Stimulated activated CD4-positive, alpha-beta T cell treated with anti-CD3 and anti-CD28 coated beads, TNF-alpha, amount 100 ng/mL, for 1 hour (primary cell): ENCODE data around the gene TTC27.
"Not testable (repeated sequence)": the region's sequence is repeated elsewhere in the genome, so short reads cannot be mapped to it uniquely, and the experiment has no call there.

Experiments used
- DNase-seq, 3 donors: peaks; one replicate each; pipeline ENCODE4 v3.0.0-alpha.2; 2020; ENCODE audit warnings: low read depth in 3 of 3, low spot score in 1 of 3

TTC27 gene

DNA sequence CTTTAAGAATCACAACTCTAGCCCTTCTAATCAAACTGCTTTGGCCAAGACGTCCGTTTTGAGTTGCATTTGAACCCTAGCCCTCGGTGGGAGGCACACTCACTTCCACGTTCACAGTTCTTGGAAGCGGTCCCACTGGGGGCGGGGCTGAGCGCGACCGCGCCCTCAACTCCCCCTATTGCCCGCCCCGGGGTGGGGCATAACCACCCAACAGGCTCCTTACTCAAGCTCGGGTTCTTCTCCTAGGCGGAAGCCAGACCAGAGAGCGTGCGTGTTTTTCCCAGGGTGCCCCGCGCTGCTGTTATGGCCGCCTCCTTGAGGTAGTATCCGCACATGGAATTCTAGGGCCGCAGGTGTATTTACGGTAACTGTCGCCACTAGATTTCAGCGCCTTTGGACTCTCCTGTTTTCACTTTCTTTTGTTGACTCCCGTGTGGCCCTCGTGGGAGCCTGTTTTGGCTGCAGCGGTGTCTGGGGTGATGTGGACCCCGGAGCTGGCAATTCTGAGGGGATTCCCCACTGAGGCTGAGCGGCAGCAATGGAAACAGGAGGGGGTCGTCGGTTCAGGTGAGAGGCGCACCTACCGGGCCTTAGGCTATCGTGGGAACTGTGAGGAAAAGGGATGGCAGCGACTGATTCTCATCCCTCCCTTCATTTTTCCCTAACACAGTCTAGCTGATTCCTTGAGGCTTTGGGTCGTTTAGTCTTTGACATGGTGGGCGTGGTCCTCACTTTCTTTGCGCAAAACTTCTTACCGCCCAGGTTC lies at the start of gene TTC27:
Gene TTC27, plus strand, starts transcription at position 237 of the 766 bp plus-strand sequence. Its CDS starts 243 bp downstream, at position 480.
- peak; percentile 83 to 93 (median 87) for DNase-seq

DNA sequence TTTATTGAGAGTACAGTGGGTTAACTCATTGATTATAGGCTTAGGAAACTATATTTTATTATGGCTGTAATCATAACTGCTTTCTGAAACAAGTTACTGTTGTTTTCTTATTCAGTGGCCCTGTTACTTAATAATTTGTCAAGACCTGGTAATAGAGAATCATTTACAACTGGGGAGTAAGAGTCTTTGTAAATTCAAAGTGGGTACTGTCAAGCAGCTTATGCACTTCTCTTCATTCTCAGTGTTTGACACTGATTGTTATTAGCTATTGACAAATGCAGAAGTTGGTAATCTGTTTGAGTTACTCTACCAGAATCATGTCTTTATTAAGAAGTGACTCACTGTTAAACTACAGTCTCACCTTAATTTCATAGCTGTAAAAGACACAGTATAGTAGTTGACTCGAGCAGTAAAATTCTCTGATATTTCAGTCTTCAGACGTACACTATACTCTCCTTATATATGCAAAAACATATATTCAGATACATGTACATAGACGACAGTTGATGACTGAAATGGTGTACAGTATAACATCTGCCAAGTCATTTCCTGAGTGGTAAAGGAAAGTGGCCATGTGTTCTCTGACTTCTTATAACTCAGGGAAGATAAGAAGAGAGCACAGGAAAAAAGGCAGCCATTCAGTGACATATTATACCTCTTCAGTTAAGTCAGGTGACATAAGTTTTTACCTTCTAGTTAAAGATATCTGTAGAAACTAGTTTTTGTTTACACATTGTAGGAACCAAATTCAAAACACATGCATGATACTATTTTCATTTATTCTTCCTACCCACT lies 36.0 kb upstream of the TTC27 start:
- no peak for DNase-seq

DNA sequence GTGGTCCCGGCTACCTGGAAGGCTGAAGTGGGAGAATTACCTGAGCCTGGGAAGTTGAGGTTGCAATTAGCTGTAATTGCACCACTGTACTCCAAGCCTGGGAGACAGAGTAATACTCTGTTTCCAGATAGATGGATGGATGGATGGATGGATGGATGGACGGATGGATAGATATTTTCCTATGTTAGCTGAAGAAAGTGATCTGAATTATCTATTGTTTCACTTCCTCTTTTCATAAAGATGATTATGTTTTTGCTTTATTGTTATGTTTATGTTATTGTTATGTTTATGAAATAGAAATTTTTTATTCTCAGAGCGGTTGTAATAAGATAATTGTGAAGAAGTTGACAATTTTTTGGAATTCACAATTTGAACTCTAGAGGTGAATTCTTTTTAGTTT lies 33.3 kb upstream of the TTC27 start:
- DNase-seq: no peak

DNA sequence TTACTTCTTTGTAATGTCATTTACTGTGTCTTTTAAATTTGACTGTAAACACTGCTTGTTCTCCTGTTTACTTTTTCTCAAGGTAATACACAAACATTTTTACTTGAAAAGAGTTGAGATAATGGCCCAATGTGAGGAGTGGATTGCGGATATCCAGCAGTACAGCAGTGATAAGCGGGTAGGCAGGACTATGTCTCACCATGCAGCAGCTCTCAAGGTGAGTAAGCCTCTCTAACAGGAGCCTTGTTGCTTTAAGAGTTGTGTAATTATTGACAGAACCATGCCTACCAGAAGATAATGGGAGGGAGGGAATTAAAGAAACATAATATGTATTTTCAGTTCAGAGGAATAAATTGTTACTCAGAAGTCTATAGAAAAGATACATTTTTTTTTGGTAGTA lies 16.5 kb upstream of the TTC27 start:
- no peak for DNase-seq

DNA sequence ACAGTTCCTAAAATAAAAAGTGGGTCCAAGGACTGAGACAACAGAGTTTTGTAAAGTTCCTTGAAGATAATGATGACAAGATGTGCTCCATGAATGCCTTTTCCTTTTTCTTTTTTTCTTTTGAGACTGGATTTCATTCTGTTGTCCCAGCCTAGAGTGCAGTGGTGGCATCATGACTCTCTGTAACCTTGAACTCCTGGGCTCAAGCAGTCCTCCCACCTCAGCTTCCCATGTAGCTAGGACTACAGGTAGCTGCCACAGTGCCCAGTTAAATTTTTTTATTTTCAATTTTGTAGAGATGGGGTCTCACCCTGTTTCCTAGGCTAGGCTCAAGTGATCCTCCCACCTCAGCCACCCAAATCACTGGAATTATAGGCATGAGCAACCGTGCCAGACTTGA lies 16.1 kb upstream of the TTC27 start:
- DNase-seq: no peak

DNA sequence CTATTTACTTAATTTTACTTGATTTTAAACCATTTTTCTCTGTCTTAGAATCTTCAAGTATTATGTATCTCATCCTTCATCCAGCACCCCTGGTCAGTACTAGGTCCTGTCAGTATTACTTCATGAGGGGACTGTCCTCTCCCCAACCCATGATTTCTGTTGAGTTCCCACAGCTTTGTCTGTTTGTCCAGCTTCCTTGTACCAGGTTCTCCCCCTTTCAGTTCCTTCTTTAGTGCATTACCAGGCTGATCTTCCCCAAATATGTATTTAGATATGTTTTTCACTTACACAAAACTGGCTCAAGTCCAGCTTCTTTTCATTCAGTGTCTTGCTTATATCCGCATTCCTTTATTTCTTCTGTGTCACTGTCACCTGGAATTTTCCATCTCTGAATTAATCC lies 13.8 kb upstream of the TTC27 start:
- DNase-seq: no peak

DNA sequence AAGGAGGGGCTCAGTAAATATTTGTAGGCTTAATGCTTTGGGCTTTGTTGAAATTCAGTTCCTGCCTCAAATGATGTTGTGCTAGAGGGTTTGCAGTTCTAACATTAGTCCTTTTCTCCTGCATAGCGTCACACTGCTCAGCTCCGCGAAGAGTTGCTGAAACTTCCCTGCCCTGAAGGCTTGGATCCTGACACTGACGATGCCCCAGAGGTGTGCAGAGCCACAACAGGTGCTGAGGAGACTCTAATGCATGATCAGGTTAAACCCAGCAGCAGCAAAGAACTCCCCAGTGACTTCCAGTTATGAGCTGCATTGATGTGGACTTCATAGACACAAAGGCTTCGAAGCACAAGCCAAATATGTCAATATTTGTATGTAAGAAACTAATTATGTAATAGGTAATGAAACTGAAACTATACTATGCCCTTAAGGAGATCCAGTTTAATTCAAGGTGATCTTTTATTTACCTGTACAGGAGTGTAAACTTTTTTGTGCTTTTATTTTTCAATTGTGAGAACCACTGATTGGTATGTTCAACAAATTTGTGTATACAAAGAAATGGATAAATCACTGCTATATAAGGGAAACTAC lies 10.2 kb upstream of the TTC27 start:
- DNase-seq: no peak

DNA sequence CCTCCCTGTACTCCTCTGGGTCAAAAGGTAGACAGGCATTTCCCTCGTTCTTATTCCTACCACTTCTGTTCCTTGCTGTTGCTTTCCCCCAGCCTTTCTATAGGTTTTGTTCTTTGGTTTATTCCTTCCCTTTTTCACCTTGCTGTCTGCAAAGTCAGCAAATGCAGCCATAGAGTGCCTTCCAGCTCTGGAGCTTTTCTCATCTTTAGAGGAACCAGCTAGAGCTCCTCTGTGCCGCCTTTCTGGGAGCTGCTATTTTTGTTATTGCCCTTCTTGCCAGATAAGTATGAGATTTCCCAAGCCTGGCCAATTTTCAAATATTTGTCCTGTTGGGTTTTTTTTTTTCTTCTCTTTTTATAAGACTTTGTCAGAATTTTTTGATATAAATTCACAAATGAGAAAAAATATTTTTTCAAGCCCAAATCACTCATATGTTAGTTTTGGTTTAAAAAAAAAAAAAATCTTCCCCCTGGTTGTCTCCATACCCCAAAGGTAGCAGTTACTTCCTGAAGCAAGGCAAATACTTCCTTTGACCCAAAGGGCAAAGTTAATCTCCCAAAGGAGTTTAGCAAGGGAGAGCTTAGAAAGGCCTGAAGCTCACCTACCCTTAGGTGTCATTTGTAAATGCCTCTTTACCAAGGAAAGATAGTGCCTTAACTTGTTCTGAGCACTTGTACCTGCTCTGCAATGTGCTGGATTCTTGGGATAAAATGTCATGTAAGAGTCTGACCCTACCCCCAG lies 5.1 kb upstream of the TTC27 start:
- DNase-seq: no peak

DNA sequence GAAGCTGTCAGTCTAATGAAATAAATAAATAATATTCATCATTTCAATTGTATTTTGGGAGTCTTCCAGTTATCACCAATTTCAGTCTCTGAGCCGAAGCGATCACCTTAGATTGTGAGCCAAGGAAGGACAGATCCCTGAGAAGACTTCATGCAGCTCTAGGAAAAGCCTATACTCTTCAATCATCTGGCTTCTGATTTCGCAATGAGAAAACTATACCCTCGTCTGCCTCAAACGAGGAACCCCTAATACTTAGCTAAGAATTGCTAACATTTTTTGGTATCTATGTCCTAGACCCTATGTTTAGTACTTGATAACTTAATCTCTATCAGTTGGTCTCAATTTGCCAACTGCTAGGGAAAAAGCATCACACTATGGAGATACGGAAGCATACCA lies 4.5 kb upstream of the TTC27 start:
- no peak for DNase-seq

DNA sequence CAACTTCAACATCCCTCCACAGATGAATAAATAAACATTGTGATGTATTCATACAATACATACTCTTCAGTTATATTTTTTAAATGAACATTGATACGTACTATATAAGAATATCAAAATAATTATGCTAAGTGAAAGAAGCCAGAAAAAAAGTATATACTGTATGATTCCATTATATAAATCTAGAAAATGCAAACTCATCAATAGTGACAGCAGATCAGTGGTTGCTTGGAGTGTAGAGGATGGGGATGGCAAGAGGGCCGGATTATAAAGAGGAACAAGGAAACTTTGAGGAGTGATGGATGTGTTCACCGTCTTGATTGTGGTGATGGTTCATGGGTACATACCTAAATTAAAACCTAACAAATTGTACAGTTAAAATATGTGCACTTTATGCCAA lies 3.0 kb upstream of the TTC27 start:
- no peak for DNase-seq

DNA sequence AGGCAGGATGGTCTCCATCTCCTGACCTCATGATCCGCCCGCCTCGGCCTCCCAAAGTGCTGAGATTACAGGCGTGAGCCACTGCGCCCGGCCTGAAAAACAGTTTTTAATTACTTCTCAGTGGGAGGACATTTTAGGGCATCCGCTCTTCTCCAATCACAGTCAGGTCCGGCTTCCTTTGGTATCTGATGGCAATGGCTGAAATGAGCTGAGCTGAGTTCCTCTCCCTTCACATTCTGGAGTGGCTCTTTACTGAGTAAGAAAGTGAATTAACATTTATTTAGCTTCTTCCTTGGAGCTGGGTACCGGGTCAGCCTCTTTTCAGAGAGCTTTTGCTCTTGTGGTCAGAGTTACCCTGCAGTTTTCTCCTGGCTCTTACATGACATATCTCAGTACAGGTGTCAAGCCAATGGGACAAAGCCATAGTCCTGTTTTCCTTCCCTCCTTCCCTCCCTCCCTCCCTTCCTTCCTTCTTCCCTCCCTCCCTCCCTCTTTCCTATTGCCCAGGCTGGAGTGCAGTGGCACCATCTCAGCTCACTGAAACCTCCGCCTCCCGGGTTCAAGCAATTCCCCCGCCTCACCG lies 1.1 kb upstream of the TTC27 start:
- no peak for DNase-seq

DNA sequence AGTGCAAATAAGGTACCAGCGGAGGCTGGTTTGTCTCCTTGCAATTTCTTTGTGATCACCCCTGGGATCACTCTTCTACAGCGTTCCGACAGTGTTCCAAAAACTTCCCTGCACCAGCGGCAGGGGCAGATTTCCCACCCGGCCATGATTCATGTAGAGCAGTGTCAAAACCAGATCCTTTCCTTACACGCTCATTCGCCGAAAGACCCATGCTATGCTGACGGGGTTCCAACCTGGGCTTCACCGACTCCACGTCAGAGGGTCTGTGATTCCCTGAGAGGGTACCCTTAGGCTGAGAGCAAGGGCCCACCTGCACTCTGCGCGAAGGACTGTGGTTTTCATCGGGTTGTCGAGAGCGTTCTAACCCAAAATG lies 423 bp upstream of the TTC27 start:
- peak in 1 of 3 donors; percentile 22 for DNase-seq

DNA sequence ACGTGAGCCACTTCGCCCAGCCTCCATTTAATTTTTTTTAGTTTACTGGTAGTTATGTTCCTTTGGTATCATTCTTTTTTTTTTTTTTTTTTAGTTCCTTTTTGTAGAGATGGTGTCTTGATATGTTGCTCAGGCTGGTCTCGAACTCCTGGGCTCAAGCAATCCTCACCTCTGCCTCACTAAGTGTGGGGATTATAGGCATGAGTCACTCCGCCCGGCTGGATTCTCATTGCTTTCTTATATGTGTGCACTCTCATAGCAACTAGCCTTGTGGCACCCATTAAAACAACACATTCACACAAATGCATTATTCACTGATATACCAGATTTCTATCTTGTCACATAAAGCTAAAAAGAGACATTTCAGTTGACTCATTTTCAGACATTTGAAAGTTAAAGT lies 4.2 kb downstream of the TTC27 start:
- DNase-seq: no peak

DNA sequence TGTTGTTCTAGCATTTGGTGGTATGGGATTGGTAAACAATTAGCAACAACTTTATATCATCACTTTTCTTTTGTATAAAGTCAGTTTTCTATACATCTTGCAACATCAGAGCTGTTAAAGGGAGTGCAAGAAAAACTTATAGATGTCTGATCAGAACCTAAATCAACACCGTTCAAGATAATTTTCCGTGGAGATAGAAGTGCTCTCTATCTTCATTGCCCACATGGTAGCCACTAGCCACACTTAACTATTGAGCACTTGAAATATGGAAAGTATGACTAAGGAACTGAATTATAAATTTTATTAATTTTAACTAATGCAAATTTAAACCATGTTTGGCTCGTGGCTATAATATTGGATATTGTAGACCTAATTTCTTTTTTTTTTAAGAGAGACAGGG lies 5.2 kb downstream of the TTC27 start:
- DNase-seq: no peak

DNA sequence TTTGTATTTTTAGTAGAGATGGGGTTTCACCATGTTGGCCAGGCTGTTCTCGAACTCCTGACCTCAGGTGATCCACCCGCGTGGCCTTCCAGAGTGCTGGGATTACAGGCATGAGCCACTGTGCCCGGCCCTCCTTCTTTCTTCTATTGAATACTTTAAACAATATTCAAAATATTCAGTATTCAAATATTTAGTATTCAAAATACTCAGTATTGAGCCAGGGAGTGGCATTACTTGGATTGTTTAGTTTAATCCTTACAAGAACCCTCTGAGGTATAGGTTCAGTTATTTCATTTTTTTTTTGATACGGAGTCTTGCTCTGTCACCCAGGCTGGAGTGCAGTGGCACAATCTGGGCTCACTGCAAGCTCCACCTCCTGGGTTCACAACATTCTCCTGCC lies 10.7 kb downstream of the TTC27 start:
- DNase-seq: not testable (repeated sequence)

DNA sequence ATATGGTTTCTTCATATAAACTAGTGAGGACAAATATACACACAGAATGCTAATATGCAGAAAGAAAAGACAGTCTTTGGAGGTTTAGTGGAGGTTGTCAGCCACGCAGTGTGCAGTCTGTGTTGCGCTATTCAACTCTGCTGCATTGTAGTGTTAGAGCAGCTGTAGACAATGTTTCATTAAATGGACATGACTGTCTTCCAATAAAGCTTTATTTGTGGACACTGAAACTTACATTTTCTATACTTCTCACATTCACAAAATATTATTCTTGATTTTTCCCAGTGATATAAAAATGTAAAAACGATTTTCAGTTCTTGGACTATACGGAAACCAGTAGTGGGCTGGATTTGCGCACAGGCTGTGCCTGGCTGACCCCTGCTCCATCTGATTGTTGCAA lies 13.3 kb downstream of the TTC27 start:
- DNase-seq: no peak

DNA sequence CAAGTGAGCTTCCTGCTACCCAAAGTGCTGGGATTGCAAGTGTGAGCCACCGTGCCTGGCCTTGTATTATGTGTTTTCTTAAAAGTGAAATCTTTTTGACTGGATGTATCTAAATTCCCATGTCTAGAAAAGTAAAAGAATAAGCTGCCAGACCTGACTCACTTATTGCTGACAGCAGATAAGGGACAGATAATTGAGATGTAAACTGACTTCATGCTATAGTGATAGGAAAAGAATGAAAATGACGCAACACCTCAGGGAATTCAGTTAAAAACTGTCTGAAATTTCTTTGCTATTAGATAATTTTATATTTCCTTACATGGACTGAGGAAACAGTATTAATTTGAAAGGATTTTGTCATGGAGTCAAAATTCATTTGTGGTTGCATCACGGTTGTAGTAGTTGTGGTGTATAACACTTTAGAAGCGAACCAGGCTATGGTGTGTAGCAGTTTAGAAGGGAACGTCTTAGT lies 19.4 kb downstream of the TTC27 start:
- DNase-seq: no peak

DNA sequence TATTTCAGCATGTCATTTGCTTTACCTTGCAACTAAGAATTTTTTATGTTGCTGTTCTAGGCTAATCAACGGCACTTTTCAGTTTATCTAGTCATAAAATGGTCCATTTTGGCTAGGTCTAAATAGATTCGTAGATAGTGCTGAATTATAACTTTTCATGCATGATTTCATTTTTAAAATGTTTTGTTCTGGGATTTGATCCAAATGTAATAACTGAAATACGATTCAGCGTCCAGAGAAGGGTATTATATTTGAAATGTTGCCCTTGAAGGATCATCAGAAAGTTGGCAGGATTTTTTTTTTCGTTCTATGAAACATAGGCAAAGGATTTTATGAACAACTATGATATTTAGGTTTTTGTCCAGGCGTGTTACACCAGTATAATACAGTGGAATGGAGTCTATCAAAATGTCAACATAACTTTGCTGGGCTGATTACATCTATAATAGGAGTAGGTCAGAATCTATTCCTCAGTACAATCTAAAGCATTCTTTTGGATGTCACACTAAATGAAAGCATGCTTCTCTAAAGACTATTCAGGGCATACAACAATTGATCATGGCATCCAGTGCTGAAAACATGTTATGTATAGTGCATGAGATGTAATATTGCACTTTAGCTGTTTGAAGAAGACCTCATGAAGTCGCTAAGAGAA lies 24.8 kb downstream of the TTC27 start:
- DNase-seq: no peak

DNA sequence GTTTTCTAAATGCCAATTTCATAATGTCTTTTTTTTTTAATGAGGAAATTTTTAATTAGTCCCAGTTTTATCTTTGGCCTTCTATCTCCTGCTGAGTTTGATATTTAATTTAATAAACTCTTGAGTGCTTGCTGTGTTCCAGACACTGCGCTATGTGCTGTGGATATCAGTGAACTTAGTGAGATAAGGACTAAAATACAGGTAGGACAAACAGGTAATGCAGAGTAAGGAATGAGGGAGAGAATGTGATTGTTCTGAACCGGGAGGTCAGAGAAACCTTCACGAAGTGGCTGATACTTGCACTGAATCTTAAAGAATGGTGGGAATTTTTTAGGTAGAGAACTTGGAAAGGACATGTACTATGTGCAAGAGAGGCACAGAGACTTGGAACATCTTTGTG lies 28.2 kb downstream of the TTC27 start:
- no peak for DNase-seq

DNA sequence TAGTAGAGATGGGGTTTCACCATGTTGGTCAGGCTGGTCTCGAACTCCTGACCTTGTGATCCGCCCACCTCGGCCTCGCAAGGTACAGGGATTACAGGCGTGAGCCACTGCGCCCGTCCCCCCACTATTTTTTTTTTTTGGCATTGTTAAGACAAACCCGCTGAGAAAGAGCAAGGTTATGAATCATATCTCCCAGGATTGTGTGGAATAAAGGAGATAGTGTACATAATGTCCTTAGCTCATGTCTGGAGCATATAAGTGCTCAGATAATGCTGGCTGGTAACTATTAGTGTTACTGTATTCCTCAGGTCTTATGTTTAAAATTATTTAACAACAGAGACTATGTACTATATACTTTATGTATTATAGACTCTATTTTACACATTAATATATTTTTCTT lies 36.0 kb downstream of the TTC27 start:
- DNase-seq: no peak

DNA sequence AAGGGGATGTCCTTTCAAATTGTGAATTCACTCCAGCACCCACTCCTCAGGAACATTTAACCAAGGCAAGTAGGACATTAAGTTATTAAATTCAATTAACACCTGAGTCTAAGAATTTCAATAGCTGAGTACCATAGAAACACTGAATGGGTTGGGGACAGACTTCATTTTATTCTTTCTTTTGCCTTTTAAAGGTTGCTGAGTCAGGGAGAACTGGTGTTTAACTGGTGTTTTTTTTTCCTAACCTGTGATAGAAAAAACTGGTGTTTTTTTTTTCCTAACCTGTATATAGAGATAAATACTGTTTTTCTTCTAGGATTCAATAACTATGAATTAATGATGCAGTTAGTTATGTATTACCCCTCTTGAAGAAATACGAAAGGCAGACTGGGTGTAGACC lies 38.9 kb downstream of the TTC27 start:
- no peak for DNase-seq
